ENCODE measurements around the gene JHY.

JHY gene

GRCh38 chr11:122963961-122964360 is 81.4 kb downstream of the JHY start:
- no peak for ATAC-seq

GRCh38 chr11:122976061-122976733 is 93.6 kb downstream of the JHY start:
- no peak for ATAC-seq

- ATAC-seq, result no peak
Observed at GRCh38 chr11:122976734-122977469, 94.3 kb downstream of the JHY start.

- peak in 1 of 2 donors; percentile 30 for ATAC-seq
Observed at GRCh38 chr11:122977470-122978298, 95.1 kb downstream of the JHY start.

- no peak for ATAC-seq
Observed at GRCh38 chr11:122978299-122978620, 95.7 kb downstream of the JHY start.

- no peak for ATAC-seq
Observed at GRCh38 chr11:122979103-122979814, 96.7 kb downstream of the JHY start.

- no peak for ATAC-seq
Observed at GRCh38 chr11:122979815-122980595, 97.4 kb downstream of the JHY start.

- ATAC-seq, result peak; percentile 26 to 34
Observed at GRCh38 chr11:122981388-122982264, 99.1 kb downstream of the JHY start, which contains the start of gene BSX. BSX (minus strand) TSS chr11:122981834; CDS start chr11:122981671, 163 bp downstream.

GRCh38 chr11:122983438-122984185 is 101.1 kb downstream of the JHY start:
- ATAC-seq, result no peak

GRCh38 chr11:122984186-122985011 is 101.8 kb downstream of the JHY start:
- ATAC-seq, result peak; percentile 17 to 25

GRCh38 chr11:122995526-122995925 is 113.0 kb downstream of the JHY start:
- no peak for ATAC-seq

- no peak for ATAC-seq
Observed at GRCh38 chr11:122998727-122999366, 116.3 kb downstream of the JHY start.

GRCh38 chr11:123000721-123001120 is 118.2 kb downstream of the JHY start:
- ATAC-seq, result no peak

- ATAC-seq, result no peak
Observed at GRCh38 chr11:123006860-123007542, 124.4 kb downstream of the JHY start.

All from activated CD4-positive, CD25-positive, alpha-beta regulatory T cell treated with anti-CD3 and anti-CD28 coated beads, Interleukin-2, amount 50 U/mL, for 24 hours (primary cell).